HEK293 (cell line): ENCODE data around the gene SNCAIP.

Experiments
- CTCF ChIA-PET: fragments of 350-600 bp; formaldehyde crosslinking; extraction: SDS; loops from one replicate; lab custom pipeline; 2021; ENCODE audit warnings: antibody characterized with exemption; lab: Yijun Ruan, JAX
- POLR2A ChIA-PET: fragments of 300-600 bp; formaldehyde crosslinking; extraction: SDS; loops from one replicate; lab custom pipeline; 2020; ENCODE audit warnings: antibody characterized with exemption, inconsistent platforms; lab: Yijun Ruan, JAX
- H3K27ac ChIP-seq: fragments of 200-500 bp; sonication (Bioruptor generic); 2 replicates; pipeline ENCODE4 v1.5.1; 2014; ENCODE audit warnings: low read depth, low read length, control low read depth, inconsistent platforms; ENCODE audit errors: extremely low read depth
- H3K36me3 ChIP-seq, 2 experiments: fragments of 200-500 bp in 1 of 2; sonication (Bioruptor generic) in 1 of 2; 1 replicate in 1 of 2; 2 replicates in 1 of 2; pipeline ENCODE4 v1.5.1; 2014 to 2017; ENCODE audit warnings: inconsistent platforms in 2 of 2, low read length in 2 of 2; ENCODE audit not compliant: control insufficient read depth in 2 of 2, insufficient read depth in 1 of 2
- H3K4me1 ChIP-seq: fragments of 200-500 bp; sonication (Bioruptor generic); 2 replicates; pipeline ENCODE4 v1.5.1; 2014; ENCODE audit warnings: mild to moderate bottlenecking, low read length, inconsistent platforms; ENCODE audit not compliant: control insufficient read depth, insufficient read depth
- H3K4me3 ChIP-seq: 2 replicates; pipeline ENCODE4 v1.5.1; 2011; ENCODE audit warnings: low read depth, mild to moderate bottlenecking, control low read depth, low read length, moderate library complexity
- H3K9me3 ChIP-seq: fragments of 200-500 bp; sonication (Bioruptor generic); 2 replicates; pipeline ENCODE4 v1.5.1; 2014; ENCODE audit warnings: low read depth, low read length, inconsistent platforms; ENCODE audit not compliant: control insufficient read depth, insufficient read depth
- BCL11B ChIP-seq: fragments of 450-650 bp; formaldehyde crosslinking; IDR thresholded peaks from 2 replicates; pipeline ENCODE4 v1.5.1; 2016; ENCODE audit warnings: low read depth, missing biosample characterization, missing genetic modification characterization
- HOXD13 ChIP-seq: sonication (generic); formaldehyde crosslinking; IDR thresholded peaks from 2 replicates; pipeline ENCODE4 v1.8.0; 2022; ENCODE audit warnings: missing genetic modification reagents, borderline replicate concordance
- PRDM1 ChIP-seq: fragments of 450-650 bp; formaldehyde crosslinking; IDR thresholded peaks from 2 replicates; pipeline ENCODE4; 2016; ENCODE audit warnings: missing biosample characterization, missing genetic modification characterization
- SP2 ChIP-seq: fragments of 450-650 bp; formaldehyde crosslinking; IDR thresholded peaks from 2 replicates; pipeline ENCODE4 v1.5.1; 2016; ENCODE audit warnings: missing biosample characterization, missing genetic modification characterization
- WT1 ChIP-seq: fragments of 450-650 bp; formaldehyde crosslinking; IDR thresholded peaks from 2 replicates; pipeline ENCODE4 v1.5.1; 2016; ENCODE audit warnings: missing biosample characterization, missing genetic modification characterization
- ZBTB1 ChIP-seq: fragments of 450-650 bp; formaldehyde crosslinking; IDR thresholded peaks from 2 replicates; pipeline ENCODE4 v1.5.1; 2016; ENCODE audit warnings: missing biosample characterization, missing genetic modification characterization
- ZBTB21 ChIP-seq: fragments of 450-650 bp; formaldehyde crosslinking; IDR thresholded peaks from 2 replicates; pipeline ENCODE4 v1.5.1; 2017; ENCODE audit warnings: missing biosample characterization, missing genetic modification characterization
- ZNF138 ChIP-seq: fragments of 450-650 bp; formaldehyde crosslinking; IDR thresholded peaks from 2 replicates; pipeline ENCODE4 v1.5.1; 2016; ENCODE audit warnings: missing biosample characterization, missing genetic modification characterization, borderline replicate concordance
- ZNF214 ChIP-seq: fragments of 450-650 bp; formaldehyde crosslinking; IDR thresholded peaks from 2 replicates; pipeline ENCODE4 v1.5.1; 2017; ENCODE audit warnings: missing biosample characterization, mild to moderate bottlenecking, missing genetic modification characterization, borderline replicate concordance
- ZNF292 ChIP-seq: fragments of 450-650 bp; formaldehyde crosslinking; IDR thresholded peaks from 2 replicates; pipeline ENCODE4 v1.5.1; 2016; ENCODE audit warnings: low read depth, missing biosample characterization, missing genetic modification characterization, borderline replicate concordance
- ZNF600 ChIP-seq: fragments of 450-650 bp; formaldehyde crosslinking; IDR thresholded peaks from 2 replicates; pipeline ENCODE4 v1.5.1; 2016; ENCODE audit warnings: missing biosample characterization, missing genetic modification characterization
- ZNF623 ChIP-seq: fragments of 450-650 bp; formaldehyde crosslinking; IDR thresholded peaks from 2 replicates; pipeline ENCODE4 v1.5.1; 2016; ENCODE audit warnings: missing biosample characterization, missing genetic modification characterization
- ZNF768 ChIP-seq: fragments of 450-650 bp; formaldehyde crosslinking; IDR thresholded peaks from 2 replicates; pipeline ENCODE4 v1.5.1; 2018; ENCODE audit warnings: missing biosample characterization, mild to moderate bottlenecking, missing genetic modification characterization
- TF ChIP-seq, protein P1 (sequence below): fragments of 450-650 bp; formaldehyde crosslinking; IDR thresholded peaks from 2 replicates; pipeline ENCODE4 v1.5.1; 2016; ENCODE audit warnings: missing biosample characterization, missing genetic modification characterization
- TF ChIP-seq, protein P2 (sequence below): fragments of 450-650 bp; formaldehyde crosslinking; IDR thresholded peaks from 2 replicates; pipeline ENCODE4 v1.5.1; 2017; ENCODE audit warnings: missing biosample characterization, missing genetic modification characterization
- TF ChIP-seq, protein P3 (sequence below): fragments of 450-650 bp; formaldehyde crosslinking; IDR thresholded peaks from 2 replicates; pipeline ENCODE4 v1.5.1; 2017; ENCODE audit warnings: missing biosample characterization, missing genetic modification characterization
- TF ChIP-seq, protein P4 (sequence below): IDR thresholded peaks from 2 replicates; pipeline ENCODE4 v1.6.1; 2011; ENCODE audit warnings: mild to moderate bottlenecking, low read depth, low read length, borderline replicate concordance
- TF ChIP-seq, protein P5 (sequence below): fragments of 450-650 bp; formaldehyde crosslinking; IDR thresholded peaks from 2 replicates; pipeline ENCODE4 v1.5.1; 2016; ENCODE audit warnings: missing biosample characterization, missing genetic modification characterization
- TF ChIP-seq, protein P6 (sequence below): fragments of 450-650 bp; formaldehyde crosslinking; IDR thresholded peaks from 2 replicates; pipeline ENCODE4 v1.5.1; 2016; ENCODE audit warnings: missing biosample characterization, missing genetic modification characterization

The SNCAIP gene

DNA sequence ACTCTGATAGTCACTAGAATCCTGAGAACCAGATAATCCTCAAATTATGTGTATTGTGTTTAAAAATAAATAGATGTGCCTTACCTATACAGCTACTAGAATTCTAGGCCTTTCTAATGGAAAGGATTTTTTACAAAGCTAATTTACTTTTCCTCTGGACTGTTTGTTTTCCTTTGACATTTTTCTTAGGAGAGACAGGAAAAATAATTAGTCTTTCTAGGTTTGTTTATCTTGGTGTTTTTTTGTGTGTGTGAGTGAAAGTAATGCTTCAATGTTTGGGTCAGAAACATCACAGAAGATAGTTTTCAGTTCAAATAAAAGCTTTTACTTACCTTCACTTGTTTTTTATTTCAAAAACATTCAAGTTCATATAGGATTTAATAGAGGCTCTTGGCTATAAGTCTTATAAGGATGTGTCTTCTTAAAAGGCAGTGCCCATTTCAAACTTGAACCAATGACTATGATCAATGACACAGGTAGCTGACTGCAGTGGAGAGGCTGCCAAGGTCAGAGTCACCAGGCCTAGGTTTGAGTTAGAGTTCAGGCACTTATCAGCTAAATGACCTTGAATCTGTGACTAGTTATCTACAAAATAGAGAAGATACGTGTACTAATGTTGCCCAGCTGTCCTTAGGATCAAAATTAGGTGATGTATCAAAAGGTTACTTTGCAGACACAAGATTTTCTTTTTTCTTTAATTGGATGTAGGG, 92.8 kb downstream of the SNCAIP start:
- Histone ChIP-seq H3K4me1 (no peaks in the 10 kb centered on the region), H3K27ac (no peak overlapping the region), H3K4me3 (no peak overlapping the region), H3K36me3 (no peaks in the 10 kb centered on the region), H3K9me3 (no peaks in the 10 kb centered on the region)
- TF ChIP-seq, protein P1, sequence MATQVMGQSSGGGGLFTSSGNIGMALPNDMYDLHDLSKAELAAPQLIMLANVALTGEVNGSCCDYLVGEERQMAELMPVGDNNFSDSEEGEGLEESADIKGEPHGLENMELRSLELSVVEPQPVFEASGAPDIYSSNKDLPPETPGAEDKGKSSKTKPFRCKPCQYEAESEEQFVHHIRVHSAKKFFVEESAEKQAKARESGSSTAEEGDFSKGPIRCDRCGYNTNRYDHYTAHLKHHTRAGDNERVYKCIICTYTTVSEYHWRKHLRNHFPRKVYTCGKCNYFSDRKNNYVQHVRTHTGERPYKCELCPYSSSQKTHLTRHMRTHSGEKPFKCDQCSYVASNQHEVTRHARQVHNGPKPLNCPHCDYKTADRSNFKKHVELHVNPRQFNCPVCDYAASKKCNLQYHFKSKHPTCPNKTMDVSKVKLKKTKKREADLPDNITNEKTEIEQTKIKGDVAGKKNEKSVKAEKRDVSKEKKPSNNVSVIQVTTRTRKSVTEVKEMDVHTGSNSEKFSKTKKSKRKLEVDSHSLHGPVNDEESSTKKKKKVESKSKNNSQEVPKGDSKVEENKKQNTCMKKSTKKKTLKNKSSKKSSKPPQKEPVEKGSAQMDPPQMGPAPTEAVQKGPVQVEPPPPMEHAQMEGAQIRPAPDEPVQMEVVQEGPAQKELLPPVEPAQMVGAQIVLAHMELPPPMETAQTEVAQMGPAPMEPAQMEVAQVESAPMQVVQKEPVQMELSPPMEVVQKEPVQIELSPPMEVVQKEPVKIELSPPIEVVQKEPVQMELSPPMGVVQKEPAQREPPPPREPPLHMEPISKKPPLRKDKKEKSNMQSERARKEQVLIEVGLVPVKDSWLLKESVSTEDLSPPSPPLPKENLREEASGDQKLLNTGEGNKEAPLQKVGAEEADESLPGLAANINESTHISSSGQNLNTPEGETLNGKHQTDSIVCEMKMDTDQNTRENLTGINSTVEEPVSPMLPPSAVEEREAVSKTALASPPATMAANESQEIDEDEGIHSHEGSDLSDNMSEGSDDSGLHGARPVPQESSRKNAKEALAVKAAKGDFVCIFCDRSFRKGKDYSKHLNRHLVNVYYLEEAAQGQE (tag by site-specific recombination), result no peak
- TF ChIP-seq, protein P2, sequence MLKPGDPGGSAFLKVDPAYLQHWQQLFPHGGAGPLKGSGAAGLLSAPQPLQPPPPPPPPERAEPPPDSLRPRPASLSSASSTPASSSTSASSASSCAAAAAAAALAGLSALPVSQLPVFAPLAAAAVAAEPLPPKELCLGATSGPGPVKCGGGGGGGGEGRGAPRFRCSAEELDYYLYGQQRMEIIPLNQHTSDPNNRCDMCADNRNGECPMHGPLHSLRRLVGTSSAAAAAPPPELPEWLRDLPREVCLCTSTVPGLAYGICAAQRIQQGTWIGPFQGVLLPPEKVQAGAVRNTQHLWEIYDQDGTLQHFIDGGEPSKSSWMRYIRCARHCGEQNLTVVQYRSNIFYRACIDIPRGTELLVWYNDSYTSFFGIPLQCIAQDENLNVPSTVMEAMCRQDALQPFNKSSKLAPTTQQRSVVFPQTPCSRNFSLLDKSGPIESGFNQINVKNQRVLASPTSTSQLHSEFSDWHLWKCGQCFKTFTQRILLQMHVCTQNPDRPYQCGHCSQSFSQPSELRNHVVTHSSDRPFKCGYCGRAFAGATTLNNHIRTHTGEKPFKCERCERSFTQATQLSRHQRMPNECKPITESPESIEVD (tag by site-specific recombination), result peak; percentile 66
- TF ChIP-seq ZNF768 (tag by site-specific recombination) (no peak), PRDM1 (tag by site-specific recombination) (peak; percentile 51; the same call in 1 of the 2 replicates)
- CTCF ChIA-PET, result interaction anchor here (3.4 kb wide), 2 partner anchors 11 to 209 kb away, joined by 14 to 17 read pairs; no protein-coding TSS in a partner anchor
- POLR2A ChIA-PET, result no interaction called here

DNA sequence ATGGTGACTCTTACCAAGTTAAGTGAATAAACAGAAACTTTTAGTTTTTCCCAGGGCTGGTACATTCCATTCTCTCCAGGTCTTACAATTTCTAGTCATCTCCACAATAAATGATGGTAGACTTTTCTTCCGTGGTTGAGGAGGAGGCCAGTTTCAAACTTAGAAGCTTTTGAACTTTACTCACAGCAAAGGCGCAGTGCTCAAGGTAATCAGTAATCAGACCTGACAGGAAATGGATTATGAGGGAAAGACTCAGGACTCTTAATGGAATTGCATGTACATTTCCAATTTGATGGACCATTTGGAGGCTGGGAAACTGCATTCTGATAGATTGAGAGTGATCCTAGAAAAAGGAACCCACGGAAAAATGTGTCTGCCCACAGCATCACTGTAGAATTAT, 93.7 kb downstream of the SNCAIP start:
- no peaks in the 10 kb centered on the region for H3K9me3 ChIP-seq
- no peak for TF ChIP-seq ZNF623 (tag by site-specific recombination)
- TF ChIP-seq, protein P3, sequence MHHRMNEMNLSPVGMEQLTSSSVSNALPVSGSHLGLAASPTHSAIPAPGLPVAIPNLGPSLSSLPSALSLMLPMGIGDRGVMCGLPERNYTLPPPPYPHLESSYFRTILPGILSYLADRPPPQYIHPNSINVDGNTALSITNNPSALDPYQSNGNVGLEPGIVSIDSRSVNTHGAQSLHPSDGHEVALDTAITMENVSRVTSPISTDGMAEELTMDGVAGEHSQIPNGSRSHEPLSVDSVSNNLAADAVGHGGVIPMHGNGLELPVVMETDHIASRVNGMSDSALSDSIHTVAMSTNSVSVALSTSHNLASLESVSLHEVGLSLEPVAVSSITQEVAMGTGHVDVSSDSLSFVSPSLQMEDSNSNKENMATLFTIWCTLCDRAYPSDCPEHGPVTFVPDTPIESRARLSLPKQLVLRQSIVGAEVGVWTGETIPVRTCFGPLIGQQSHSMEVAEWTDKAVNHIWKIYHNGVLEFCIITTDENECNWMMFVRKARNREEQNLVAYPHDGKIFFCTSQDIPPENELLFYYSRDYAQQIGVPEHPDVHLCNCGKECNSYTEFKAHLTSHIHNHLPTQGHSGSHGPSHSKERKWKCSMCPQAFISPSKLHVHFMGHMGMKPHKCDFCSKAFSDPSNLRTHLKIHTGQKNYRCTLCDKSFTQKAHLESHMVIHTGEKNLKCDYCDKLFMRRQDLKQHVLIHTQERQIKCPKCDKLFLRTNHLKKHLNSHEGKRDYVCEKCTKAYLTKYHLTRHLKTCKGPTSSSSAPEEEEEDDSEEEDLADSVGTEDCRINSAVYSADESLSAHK (tag by site-specific recombination), result no peak
- no peak for TF ChIP-seq BCL11B (tag by site-specific recombination)
- no peak for TF ChIP-seq ZNF768 (tag by site-specific recombination)
- TF ChIP-seq ZNF138 (tag by site-specific recombination), result no peak
- TF ChIP-seq, protein P4, sequence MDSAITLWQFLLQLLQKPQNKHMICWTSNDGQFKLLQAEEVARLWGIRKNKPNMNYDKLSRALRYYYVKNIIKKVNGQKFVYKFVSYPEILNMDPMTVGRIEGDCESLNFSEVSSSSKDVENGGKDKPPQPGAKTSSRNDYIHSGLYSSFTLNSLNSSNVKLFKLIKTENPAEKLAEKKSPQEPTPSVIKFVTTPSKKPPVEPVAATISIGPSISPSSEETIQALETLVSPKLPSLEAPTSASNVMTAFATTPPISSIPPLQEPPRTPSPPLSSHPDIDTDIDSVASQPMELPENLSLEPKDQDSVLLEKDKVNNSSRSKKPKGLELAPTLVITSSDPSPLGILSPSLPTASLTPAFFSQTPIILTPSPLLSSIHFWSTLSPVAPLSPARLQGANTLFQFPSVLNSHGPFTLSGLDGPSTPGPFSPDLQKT, result no peak
- TF ChIP-seq, all 188 proteins: peak for 0
- ChIA-PET CTCF (interaction anchor here (3.4 kb wide), 1 partner anchor 10 kb away, joined by 17 read pairs; no protein-coding TSS in a partner anchor), POLR2A (no interaction called here)
- Histone ChIP-seq H3K4me3 (no peak overlapping the region), H3K4me1 (no peaks in the 10 kb centered on the region), H3K36me3 (no peaks in the 10 kb centered on the region), H3K27ac (no peak overlapping the region)

DNA sequence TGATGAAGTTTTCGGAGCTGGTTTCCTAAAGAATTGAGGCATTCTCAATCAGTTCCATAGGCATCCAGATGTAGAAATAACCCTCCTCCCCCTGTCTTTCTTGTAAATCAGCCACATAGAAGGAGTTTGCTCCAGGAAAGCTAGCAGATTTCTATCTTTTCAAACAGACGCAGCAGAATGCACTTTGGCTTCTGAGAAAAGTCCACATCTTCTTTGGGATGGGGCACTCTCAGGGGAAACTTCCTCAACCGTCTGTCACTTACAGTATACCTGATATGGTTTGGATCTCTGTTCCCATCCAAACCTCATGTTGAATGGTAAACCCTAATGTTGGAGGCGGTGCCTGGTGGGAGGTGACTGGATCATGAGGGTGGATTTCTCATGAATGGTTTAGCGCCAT, 94.1 kb downstream of the SNCAIP start:
- no peaks in the 10 kb centered on the region for H3K9me3 ChIP-seq
- H3K36me3 ChIP-seq, result no peaks in the 10 kb centered on the region
- CTCF ChIA-PET, result interaction anchor here (3.4 kb wide), 1 partner anchor 9 kb away, joined by 17 read pairs; no protein-coding TSS in a partner anchor
- no peak overlapping the region for H3K4me3 ChIP-seq
- POLR2A ChIA-PET, result no interaction called here
- no peaks in the 10 kb centered on the region for H3K4me1 ChIP-seq
- H3K27ac ChIP-seq, result no peak overlapping the region
- TF ChIP-seq ZNF600 (tag by site-specific recombination) (no peak), ZNF292 (tag by site-specific recombination) (no peak), ZBTB21 (tag by site-specific recombination) (no peak), ZBTB1 (tag by site-specific recombination) (no peak), WT1 (tag by site-specific recombination) (no peak), ZNF214 (tag by site-specific recombination) (no peak), SP2 (tag by site-specific recombination) (no peak), HOXD13 (CRISPR knock-in tag) (no peak)
- TF ChIP-seq, protein P5, sequence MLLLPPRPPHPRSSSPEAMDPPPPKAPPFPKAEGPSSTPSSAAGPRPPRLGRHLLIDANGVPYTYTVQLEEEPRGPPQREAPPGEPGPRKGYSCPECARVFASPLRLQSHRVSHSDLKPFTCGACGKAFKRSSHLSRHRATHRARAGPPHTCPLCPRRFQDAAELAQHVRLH (tag by site-specific recombination), result no peak
- TF ChIP-seq, protein P6, sequence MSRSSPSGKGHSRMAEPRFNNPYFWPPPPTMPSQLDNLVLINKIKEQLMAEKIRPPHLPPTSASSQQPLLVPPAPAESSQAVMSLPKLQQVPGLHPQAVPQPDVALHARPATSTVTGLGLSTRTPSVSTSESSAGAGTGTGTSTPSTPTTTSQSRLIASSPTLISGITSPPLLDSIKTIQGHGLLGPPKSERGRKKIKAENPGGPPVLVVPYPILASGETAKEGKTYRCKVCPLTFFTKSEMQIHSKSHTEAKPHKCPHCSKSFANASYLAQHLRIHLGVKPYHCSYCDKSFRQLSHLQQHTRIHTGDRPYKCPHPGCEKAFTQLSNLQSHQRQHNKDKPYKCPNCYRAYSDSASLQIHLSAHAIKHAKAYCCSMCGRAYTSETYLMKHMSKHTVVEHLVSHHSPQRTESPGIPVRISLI (tag by site-specific recombination), result no peak
